HepG2 (cell line): Measurements from ENCODE around the gene TMEM253. TPM values are rescaled to one million over a fixed set of nuclear protein-coding genes. Genes with fewer than 3 reads are reported as not detected.

Experiments used
- AGO2 ChIP-seq: fragments of 200-400 bp; formaldehyde crosslinking; optimal IDR thresholded peaks from 2 replicates; pipeline ENCODE3; 2017; ENCODE audit warnings: mild to moderate bottlenecking, low read depth, low read length, moderate library complexity
- AHR ChIP-seq: IDR thresholded peaks from 2 replicates; pipeline ENCODE4 v1.6.1; 2018; ENCODE audit warnings: missing genetic modification reagents, missing compliant biosample characterization
- BRD4 ChIP-seq: sonication (generic); formaldehyde crosslinking; IDR thresholded peaks from 2 replicates; pipeline ENCODE4 v1.4.0; 2020; ENCODE audit warnings: missing genetic modification reagents
- CBX2 ChIP-seq, 2 experiments: fragments of 200-600 bp in 1 of 2; sonication (generic); formaldehyde crosslinking in 1 of 2; IDR thresholded peaks; 2 replicates each; pipeline versions ENCODE4 v1.7.0 to v1.8.1; 2018 to 2022; ENCODE audit warnings: low read depth in 2 of 2, low read length in 1 of 2, mild to moderate bottlenecking in 1 of 2, missing genetic modification reagents in 1 of 2
- EHMT2 ChIP-seq: fragments of 200-600 bp; sonication (generic); IDR thresholded peaks from 2 replicates; pipeline ENCODE4 v1.7.0; 2017; ENCODE audit warnings: antibody characterized with exemption, low read depth, low read length, borderline replicate concordance
- GABPA ChIP-seq, 2 experiments: IDR thresholded peaks; 2 replicates each; pipeline ENCODE4 v1.6.1; 2011 to 2016; ENCODE audit warnings: low read depth in 2 of 2, low read length in 1 of 2, missing biosample characterization in 1 of 2, missing genetic modification characterization in 1 of 2
- GRHL1 ChIP-seq: sonication (generic); formaldehyde crosslinking; conservative IDR thresholded peaks from 2 replicates; pipeline ENCODE4 v1.8.0; 2022; ENCODE audit warnings: missing genetic modification reagents
- HCFC1 ChIP-seq: fragments of 150-350 bp; IDR thresholded peaks from 2 replicates; pipeline ENCODE4 v1.6.1; 2014; ENCODE audit warnings: low read depth, low read length
- HDAC1 ChIP-seq: sonication (generic); formaldehyde crosslinking; IDR thresholded peaks from 2 replicates; pipeline ENCODE4 v1.5.1; 2020; ENCODE audit warnings: mild to moderate bottlenecking, missing genetic modification reagents
- MIER3 ChIP-seq: IDR thresholded peaks from 2 replicates; pipeline ENCODE4 v1.6.1; 2016; ENCODE audit warnings: missing compliant biosample characterization, borderline replicate concordance
- RFXANK ChIP-seq: IDR thresholded peaks from 2 replicates; pipeline ENCODE4 v1.6.1; 2016
- SMYD3 ChIP-seq: sonication (generic); formaldehyde crosslinking; IDR thresholded peaks from 2 replicates; pipeline ENCODE4 v1.8.1; 2023; ENCODE audit warnings: mild to moderate bottlenecking, missing genetic modification reagents
- SP2 ChIP-seq: sonication (generic); formaldehyde crosslinking; IDR thresholded peaks from 2 replicates; pipeline ENCODE4 v1.5.1; 2020; ENCODE audit warnings: mild to moderate bottlenecking, missing genetic modification reagents
- SSRP1 ChIP-seq: IDR thresholded peaks from 2 replicates; pipeline ENCODE4 v1.6.1; 2016; ENCODE audit warnings: control low read depth
- TAF1 ChIP-seq: sonication (generic); formaldehyde crosslinking; IDR thresholded peaks from 2 replicates; pipeline ENCODE4 v1.4.0; 2020; ENCODE audit warnings: missing genetic modification reagents
- XRCC5 ChIP-seq: fragments of 200-400 bp; formaldehyde crosslinking; optimal IDR thresholded peaks from 2 replicates; pipeline ENCODE3; 2017; ENCODE audit warnings: mild to moderate bottlenecking, low read length
- ZBTB33 ChIP-seq: sonication (generic); formaldehyde crosslinking; IDR thresholded peaks from 2 replicates; pipeline ENCODE4 v1.4.0; 2020; ENCODE audit warnings: missing genetic modification reagents
- ZFP36L2 ChIP-seq: sonication (generic); formaldehyde crosslinking; IDR thresholded peaks from 2 replicates; pipeline ENCODE4 v1.4.0; 2020; ENCODE audit warnings: missing genetic modification reagents
- ZNF280B ChIP-seq: sonication (generic); formaldehyde crosslinking; IDR thresholded peaks from 2 replicates; pipeline ENCODE4 v1.5.0; 2020; ENCODE audit warnings: missing genetic modification reagents, mild to moderate bottlenecking, borderline replicate concordance
- ZNF317 ChIP-seq: sonication (generic); formaldehyde crosslinking; IDR thresholded peaks from 2 replicates; pipeline ENCODE4 v1.5.0; 2020; ENCODE audit warnings: mild to moderate bottlenecking, missing genetic modification reagents
- ZNF326 ChIP-seq: sonication (generic); formaldehyde crosslinking; IDR thresholded peaks from 2 replicates; pipeline ENCODE4 v1.4.0; 2020; ENCODE audit warnings: missing genetic modification reagents, borderline replicate concordance
- polyA plus RNA-seq, 8 experiments: library from polyadenylated mRNA; depleted of rRNA in 3 of 8; stranded (reverse) in 7 of 8; unstranded in 1 of 8; fragments of >200 nt; fragmentation: Illumina TruSeq in 4 of 8; extraction: Trizol in 4 of 8; gene quantifications; 2 replicates each; pipeline versions ENCODE4 v1.2.1 to v1.2.3, GENCODE V29; 2011 to 2016; ENCODE audit warnings: low read depth in 4 of 8, missing spikeins in 1 of 8, mixed read lengths in 1 of 8; ENCODE audit not compliant: insufficient read depth in 1 of 8
- total RNA-seq, 5 experiments: library from RNA; depleted of rRNA; stranded (reverse); fragments of >200 nt; fragmentation: Illumina TruSeq; extraction: Trizol; gene quantifications; 2 replicates each; pipeline ENCODE4 v1.2.3, GENCODE V29; 2016; ENCODE audit warnings: low read depth in 1 of 5
- TF ChIP-seq, protein P1 (sequence below): IDR thresholded peaks from 2 replicates; pipeline ENCODE4 v1.4.0; 2020; ENCODE audit warnings: mild to moderate bottlenecking, missing genetic modification reagents

TMEM253 gene
- total and polyA plus RNA-seq, 2 of the 13 experiments (the other 11 are each of a cell fraction or from before 2014, with no cell fraction given) = 0.29 to 0.45 TPM

DNA sequence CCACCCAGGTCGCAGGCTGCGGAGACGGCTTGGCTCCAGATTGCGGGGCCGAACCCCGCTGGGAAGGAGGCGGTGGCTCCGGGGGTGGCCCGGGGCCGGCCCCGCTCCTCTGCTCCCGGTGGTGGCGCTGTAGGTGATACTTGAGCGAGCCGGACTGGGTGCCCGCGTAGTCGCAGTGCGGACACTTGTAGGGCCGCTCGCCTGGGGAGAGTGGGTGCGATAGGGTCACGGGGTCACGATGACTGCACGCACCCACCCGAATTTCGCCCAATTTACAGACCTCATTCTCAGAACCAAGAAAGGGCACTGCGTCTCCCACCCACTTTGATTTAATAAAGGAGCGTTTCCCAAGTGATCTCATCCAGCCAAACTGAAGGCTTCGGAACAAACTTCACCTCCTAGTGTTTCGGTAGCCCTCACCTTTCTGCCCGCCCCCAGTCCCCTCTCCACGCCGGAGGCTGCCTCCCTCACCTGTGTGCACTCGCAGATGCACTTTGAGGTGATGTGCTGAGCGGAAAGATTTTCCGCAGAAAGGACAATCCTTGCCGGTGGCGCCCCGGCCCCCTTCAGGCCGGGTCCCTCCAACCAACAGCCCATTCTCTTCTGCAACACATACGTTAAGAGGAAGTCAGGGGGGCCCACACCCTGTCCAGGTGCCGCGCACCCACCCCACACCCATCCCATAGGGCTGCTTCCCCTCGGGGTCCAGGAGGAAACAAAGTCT is 9.8 kb upstream of the TMEM253 start (continued):
- TF ChIP-seq MIER3 (CRISPR knock-in tag) (no peak), SSRP1 (CRISPR knock-in tag) (no peak), SMYD3 (CRISPR knock-in tag) (no peak), XRCC5 (no peak), AHR (CRISPR knock-in tag) (no peak), CBX2 (IDR thresholded peaks at IDR 0.05; ENCODE audit: low read depth, low read length) (no peak), CBX2 (CRISPR knock-in tag; IDR thresholded peaks at IDR 0.05; ENCODE audit: low read depth) (no peak), ZNF317 (0 out of 2 replicates have a peak, but pooled peaks have one; percentile 25), EHMT2 (no peak), GABPA (IDR thresholded peaks at IDR 0.05; ENCODE audit: low read depth, low read length) (no peak), GABPA (CRISPR knock-in tag; IDR thresholded peaks at IDR 0.05; ENCODE audit: low read depth) (no peak), TAF1 (no peak), RFXANK (no peak), ZBTB33 (CRISPR knock-in tag) (peak; percentile 91), ZNF280B (no peak), ZNF326 (CRISPR knock-in tag) (no peak), HDAC1 (CRISPR knock-in tag) (no peak), SP2 (CRISPR knock-in tag) (no peak), BRD4 (CRISPR knock-in tag) (no peak), AGO2 (peak; percentile 79), ZFP36L2 (CRISPR knock-in tag) (no peak), GRHL1 (CRISPR knock-in tag) (no peak), HCFC1 (no peak)
- TF ChIP-seq, protein P1, sequence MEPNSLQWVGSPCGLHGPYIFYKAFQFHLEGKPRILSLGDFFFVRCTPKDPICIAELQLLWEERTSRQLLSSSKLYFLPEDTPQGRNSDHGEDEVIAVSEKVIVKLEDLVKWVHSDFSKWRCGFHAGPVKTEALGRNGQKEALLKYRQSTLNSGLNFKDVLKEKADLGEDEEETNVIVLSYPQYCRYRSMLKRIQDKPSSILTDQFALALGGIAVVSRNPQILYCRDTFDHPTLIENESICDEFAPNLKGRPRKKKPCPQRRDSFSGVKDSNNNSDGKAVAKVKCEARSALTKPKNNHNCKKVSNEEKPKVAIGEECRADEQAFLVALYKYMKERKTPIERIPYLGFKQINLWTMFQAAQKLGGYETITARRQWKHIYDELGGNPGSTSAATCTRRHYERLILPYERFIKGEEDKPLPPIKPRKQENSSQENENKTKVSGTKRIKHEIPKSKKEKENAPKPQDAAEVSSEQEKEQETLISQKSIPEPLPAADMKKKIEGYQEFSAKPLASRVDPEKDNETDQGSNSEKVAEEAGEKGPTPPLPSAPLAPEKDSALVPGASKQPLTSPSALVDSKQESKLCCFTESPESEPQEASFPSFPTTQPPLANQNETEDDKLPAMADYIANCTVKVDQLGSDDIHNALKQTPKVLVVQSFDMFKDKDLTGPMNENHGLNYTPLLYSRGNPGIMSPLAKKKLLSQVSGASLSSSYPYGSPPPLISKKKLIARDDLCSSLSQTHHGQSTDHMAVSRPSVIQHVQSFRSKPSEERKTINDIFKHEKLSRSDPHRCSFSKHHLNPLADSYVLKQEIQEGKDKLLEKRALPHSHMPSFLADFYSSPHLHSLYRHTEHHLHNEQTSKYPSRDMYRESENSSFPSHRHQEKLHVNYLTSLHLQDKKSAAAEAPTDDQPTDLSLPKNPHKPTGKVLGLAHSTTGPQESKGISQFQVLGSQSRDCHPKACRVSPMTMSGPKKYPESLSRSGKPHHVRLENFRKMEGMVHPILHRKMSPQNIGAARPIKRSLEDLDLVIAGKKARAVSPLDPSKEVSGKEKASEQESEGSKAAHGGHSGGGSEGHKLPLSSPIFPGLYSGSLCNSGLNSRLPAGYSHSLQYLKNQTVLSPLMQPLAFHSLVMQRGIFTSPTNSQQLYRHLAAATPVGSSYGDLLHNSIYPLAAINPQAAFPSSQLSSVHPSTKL (CRISPR knock-in tag) = no peak
